DMS53 (cell line): ENCODE results near the gene COMT.

Source experiments
- DNase-seq: peaks from one replicate; lab custom pipeline; 2025; lab: John Stamatoyannopoulos, UW

Gene COMT

DNA sequence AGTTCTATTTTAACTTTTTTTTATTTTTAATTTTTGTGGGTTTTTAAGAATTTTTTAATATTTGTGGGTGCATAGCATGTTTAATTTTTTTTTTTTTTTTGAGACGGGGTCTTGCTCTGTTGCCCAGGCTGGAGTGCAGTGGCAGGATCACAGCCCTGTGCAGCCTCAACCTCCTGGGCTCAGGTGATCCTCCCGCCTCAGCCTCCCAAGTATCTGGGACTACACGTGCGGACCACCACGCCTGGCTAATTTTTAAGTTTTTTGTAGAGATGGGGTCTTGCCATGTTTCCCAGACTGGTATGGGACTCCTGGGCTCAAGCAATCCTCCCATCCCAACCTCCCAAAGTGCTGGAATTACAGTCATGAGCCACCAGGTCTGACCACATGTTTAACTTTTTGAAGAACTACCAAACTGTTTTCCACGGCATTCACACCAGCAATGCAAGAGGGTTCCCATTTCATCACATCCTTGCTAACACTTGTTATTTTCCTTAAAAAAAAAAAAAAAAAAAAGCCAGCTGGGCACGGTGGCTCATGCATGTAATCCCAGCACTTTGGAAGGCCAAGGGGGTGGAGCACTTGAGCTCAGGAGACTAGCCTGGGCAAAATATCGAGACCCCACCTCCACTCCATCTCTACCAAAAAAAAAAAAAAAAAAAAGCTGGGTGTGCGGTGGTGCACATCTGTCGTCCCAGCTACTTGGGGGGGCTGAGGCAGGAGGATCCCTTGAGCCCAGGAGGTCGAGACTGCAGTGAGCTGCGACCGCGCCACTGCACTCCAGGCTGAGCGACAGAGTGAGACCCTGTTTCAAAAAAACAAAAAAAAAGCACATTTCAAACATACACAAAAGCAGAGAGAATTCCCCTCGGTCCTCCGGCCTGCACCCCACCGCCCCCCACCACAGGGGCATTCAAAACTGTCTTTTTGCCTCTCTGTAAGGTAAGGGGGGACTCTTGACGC, 16.8 kb downstream of the COMT start:
- no peak for DNase-seq

DNA sequence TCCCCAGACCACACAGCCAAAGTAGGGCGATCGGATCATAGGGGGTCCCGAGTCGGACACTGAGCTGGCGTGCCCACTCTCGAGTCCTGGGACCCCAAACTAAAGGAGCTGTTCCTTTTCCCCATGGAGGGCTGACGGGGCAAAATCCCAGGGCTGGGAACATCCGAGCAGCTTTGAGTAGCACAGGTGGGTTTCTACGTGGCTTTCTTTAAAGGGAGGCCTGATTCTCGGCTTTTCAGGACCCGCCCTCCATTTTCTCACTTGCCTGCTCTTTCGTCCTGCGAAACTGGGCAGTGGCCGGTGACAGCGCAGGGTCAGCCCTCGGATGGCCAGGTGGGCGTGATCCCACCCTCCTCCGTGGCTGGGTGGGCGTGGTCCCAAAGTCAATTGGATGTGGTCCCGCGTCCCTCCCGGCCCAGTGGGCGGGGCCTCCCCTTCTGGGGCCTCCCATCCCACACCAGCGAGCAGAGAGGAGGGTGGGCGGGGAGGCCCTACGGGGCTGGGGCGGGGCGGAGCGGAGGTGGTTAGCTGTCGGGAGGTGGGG, 17.5 kb downstream of the COMT start:
- DNase-seq = no peak

DNA sequence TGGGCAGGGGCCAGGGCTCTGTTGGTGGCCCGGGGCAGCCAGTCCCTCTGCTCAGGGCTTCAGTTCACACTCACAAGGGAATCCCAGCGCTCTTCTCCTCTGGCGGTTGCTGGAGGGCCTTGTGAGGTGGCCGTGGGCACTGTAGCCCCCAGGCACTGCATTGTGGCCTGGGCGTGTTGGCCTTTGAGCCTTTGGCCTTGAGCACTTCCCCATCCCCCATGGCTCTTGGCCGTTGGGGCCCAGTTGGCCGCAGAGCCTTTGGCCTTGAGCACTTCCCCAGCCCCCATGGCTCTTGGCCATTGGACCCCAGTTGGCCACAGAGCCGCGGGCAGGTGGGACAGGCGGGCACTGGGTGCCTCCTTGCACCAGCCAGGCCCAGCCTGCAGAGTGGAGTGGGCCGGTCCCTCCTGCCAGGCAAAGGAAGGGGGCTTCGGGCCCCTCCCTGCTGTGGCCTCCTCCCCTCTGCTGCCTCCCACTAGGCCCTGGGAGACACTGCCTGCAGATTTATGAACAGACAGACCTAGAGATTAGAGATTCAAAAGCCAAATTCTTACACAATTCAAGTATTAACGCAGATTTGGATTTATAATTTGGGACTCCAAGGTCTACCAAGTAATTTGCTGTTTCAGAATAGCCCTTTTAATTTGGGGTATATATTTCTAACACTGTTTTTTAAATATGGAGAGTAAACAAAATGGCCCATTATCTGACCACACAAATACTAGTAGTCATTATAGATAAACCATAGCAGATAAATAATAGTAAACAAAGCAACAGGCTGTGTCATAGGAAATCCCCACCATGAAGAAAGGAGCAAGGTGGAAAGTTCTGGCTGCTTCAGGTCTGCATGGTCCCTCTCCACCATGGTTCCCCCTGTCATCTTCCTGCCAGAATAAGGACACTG, 18.3 kb downstream of the COMT start:
- no peak for DNase-seq

DNA sequence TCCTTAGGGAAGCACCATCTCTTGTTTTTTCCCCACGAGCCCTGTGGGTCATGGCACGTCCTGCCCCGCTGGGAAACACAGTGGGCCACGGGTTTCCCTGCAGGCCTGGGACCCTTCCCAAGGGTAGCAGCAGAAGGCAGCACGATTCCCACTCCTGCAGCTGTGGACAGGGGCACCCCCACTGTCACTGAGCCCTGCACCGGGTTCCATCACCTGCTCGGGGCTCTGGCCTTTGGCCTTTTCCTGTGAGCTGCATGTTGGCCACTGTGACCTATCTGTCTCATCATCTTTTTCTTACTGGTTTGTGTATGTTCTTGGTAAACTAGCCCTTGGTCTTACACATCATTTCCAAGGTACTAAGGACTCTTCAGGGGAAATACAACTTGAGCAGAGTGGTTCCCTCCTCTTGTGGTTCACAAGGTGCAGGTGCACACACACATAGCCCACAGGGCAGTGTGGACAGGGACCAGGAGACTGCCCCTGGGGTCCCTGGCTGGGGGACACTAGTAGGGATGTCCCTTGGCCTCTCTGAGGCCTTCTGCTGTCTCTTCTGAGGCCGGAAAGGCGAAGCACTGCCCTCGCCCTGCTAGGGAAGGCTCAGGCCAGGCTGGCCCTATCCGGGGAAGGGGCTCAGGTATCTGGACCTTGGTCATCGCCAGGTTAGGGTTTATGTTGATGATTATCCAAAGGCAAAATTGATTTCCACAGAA, 19.1 kb downstream of the COMT start:
- no peak for DNase-seq

DNA sequence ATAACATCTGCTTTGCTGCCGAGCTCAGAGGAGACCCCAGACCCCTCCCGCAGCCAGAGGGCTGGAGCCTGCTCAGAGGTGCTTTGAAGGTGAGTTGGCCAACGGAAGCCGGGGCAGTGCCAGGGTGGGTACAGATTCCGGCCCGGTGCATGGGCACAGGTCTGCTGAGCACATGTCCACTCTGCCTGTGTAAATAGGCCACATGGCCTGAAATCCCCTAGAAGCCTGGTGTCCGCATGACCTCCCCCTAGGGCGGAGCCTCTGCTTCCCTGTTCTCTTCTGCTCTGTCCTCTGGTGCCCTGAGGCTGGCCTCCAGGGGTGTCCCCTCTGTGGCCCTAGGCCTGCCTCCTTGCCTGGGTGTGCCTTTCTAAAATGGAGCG, 19.6 kb downstream of the COMT start:
- no peak for DNase-seq

DNA sequence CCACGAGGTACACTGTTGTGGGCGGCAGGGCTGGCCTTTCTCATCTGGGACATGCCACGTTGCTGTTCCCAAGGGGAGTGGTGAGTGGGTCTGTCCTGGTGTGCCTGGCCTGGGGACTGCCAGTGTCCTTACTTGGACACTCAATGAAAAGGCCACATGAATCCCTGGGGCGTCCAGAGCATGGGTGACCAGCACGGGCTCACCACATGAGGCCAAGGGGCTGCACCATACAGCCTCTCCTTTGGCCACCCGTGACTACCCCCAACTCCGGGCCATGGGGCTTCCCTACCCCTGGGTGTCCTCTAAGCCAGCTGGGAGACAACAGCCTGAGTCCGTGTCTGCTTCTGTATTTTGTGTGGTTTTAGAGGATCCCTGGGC, 20.3 kb downstream of the COMT start:
- DNase-seq = no peak

DNA sequence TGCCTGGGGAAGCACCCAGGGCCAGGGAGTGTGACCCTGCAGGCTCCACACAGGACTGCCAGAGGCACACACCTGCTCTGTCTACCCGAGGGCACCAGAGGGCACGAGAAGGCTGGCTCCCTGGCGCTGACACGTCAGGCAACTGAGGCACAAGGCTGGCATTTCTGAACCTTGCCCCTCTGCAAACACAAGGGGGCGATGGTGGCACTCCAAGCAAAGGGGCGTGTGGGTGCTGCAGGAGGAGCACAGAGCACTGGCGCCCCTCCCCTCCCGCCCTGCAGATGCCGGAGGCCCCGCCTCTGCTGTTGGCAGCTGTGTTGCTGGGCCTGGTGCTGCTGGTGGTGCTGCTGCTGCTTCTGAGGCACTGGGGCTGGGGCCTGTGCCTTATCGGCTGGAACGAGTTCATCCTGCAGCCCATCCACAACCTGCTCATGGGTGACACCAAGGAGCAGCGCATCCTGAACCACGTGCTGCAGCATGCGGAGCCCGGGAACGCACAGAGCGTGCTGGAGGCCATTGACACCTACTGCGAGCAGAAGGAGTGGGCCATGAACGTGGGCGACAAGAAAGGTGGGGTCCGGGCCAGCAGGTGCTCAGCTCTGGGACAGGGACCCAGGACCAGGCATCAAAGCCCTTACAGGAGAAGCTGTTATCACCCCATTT, 20.8 kb downstream of the COMT start:
- peak; percentile 85 for DNase-seq

DNA sequence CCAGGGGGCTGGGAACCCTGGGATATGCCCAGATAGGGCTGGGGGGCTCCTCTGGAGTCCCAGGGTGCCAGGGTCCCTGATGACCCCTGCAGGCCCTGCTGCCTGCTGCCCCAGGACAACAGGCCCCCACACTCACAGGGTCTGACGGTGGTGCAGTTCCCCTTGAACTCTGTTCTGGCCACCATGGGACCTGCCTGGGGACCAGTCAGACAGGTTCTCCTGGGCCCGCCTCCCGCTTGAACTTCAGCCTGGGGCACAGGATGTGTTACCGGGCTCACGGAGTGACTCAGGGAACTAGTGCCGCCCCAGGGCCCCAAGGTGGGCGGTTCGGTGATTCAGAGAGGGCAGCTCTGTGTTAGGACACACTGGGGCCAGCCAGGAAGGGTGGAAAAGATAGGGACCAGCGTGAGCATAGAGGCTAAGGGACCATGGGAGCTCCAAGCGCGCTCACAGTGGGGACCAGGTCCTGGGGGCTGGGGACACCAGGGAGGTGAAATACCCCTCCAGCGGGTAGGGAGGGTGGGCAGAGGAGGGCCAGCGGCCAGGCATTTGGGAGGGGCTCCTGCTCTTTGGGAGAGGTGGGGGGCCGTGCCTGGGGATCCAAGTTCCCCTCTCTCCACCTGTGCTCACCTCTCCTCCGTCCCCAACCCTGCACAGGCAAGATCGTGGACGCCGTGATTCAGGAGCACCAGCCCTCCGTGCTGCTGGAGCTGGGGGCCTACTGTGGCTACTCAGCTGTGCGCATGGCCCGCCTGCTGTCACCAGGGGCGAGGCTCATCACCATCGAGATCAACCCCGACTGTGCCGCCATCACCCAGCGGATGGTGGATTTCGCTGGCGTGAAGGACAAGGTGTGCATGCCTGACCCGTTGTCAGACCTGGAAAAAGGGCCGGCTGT, 21.6 kb downstream of the COMT start:
- peak; percentile 93 for DNase-seq

DNA sequence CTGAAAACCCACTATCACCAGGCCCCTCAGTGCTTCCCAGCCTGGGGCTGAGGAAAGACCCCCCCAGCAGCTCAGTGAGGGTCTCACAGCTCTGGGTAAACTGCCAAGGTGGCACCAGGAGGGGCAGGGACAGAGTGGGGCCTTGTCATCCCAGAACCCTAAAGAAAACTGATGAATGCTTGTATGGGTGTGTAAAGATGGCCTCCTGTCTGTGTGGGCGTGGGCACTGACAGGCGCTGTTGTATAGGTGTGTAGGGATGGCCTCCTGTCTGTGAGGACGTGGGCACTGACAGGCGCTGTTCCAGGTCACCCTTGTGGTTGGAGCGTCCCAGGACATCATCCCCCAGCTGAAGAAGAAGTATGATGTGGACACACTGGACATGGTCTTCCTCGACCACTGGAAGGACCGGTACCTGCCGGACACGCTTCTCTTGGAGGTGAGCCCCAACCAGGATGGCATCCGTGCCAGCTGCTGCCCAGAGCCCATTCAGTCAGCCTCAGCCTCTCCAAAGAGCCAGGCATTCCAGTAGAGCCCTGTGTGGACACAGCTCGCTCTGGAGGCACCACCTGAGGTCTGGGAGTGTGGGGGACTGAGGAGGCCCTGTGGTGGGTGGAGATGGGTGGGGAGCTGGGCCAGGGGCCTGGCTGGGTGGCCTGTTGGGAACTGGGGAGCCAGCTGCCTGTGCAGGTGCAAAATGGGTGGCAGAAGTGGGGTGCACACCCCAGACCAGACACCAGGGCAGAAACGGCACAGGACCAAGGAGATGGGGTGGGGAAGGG, 22.5 kb downstream of the COMT start:
- DNase-seq = no peak

DNA sequence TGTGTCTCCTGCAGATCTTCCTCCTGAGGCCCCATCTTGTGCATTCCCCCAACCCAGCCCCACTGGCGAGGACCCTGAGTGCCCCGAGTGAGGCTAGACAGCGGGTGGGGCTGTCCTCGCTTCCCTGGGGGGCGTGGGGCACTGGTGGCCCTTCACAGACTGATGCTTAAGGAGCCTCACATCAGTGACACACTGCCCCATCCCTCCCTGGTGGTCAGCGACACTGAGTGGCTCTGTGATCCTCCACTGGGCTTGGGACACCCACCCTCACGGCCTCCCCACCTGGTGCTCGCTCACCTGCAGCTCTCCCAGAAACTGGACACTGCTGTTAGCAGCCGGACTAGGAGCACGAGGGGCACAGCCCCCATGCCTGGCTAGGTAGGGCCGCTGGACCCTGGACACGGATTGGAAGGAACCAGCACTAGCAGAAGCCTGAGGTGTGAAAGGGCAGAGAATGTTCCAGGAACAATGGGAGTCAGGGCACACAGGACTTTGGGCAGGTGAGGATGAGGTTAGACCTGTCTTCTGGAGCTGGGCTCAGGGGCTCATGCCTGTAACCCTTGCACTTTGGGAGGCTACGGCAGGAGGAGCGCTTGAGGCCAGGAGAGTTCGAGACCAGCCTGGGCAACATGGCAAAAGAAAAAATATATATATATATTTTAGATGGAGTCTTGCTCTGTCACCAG, 23.3 kb downstream of the COMT start:
- DNase-seq = no peak

DNA sequence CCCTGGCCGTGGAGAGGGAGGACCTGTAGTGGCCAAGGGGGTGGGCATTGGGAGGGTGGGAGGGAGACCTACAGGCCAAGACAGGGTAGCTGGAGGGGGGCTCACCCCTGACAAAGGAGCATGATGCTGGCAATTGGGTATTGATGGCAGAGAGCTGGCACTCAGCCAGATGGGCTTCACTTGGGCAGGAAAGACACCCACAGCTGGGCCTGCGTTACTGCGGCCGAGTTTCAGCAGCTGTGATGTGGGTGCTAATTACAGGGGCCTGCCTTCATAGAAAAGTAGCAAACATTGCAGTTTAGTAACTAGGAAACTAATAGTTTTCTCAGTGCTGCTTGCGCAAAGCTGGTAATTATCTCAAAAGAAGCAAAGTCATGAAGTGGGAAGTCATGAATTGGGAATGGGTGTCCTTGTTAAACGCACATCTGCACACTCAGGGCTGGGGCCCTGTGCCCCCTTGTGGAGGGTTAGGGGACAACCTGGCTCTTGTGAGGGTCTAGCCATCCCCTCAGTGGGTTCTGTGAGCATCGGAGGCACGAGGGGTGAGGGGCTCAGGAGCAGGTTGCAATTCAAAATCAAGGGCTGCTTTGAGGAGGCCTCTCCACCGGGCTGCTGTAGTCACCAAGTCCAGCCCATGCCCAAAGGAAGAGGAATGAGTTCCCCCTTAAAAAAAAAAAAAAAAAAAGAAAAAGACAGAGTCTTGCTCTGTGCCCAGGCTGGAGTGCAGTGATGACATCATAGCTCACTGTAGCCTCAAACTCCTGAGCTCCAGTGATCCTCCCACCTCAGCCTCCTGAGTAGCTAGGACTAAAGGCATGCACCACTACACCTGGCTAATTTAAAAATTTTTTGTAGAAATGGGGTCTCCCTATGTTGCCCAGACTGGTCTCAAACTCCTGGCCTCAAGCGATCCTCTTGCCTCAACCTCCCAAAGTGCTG, 24.5 kb downstream of the COMT start:
- DNase-seq = peak; percentile 4

DNA sequence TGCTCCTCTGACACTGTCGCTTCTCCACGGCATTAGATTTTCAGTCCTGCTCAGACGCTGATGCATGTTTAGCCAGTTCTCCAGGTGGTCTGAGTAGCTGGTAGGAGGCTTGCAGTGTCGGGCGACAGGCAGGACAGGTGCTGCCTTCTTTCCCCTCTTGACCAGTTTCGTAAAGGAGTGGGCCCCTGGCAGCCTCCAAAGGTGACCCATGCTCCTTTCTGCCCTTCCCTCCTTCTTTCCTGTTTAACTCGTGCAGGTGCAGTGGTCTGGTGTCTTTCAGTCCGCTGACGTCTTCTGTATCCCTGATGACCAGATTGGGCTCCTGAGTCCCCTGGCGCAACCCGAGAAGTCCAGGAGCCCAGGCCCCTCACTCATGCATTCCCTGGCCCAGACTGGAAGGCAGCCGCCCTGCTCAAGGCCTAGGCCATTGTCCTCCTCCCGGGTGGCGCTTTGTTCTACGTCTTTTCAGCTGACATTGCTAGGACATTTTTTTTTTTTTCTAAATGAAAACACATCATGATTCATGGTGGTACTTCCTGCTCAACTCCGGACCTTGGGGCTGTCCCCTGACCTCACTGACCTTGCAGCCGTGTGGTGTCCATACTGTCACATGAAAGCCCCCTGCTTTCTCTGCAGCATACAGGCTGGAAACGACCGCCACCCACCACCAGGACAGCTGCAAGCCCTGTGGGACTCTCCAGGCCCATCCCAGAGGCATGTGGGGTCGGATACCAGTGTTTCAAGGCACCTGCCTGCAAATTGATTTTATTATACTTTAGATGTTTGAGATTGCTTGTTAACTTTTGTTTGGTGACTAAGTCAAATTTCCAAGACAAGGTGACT, 25.6 kb downstream of the COMT start:
- DNase-seq = no peak

DNA sequence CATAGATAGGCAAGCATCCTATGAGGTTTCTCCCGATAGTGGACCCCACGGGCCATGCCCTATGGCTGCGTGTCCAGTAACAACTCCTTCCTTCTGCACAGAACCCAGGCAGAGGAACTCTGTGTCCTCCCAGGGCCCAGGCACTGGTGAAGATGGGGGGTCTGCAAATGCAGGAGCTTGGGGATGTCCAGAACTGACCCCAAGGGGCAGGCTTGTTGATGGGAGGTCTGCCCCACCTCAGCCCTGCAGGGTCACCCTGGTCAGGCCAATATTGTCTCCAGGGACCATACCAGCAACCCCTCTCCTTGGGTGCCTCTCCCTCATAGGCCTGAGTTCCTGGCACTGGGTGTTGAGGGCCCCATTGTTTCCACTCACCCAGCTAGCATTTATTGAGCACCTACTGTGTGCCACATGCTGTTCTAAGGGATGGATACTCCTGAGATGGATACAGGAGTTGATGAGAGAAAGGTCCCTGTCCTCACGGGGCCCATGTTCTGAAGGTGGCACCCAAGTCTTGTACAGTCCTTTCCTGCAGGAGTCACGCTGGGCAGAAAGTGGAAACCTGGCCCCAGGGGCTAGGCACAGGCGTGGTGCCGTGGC, 26.4 kb downstream of the COMT start:
- no peak for DNase-seq

DNA sequence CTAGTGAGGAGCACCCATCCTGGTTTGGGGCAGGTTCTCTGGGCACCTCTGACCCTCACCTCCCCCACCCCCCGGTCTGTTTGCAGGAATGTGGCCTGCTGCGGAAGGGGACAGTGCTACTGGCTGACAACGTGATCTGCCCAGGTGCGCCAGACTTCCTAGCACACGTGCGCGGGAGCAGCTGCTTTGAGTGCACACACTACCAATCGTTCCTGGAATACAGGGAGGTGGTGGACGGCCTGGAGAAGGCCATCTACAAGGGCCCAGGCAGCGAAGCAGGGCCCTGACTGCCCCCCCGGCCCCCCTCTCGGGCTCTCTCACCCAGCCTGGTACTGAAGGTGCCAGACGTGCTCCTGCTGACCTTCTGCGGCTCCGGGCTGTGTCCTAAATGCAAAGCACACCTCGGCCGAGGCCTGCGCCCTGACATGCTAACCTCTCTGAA, 26.9 kb downstream of the COMT start:
- no peak for DNase-seq

DNA sequence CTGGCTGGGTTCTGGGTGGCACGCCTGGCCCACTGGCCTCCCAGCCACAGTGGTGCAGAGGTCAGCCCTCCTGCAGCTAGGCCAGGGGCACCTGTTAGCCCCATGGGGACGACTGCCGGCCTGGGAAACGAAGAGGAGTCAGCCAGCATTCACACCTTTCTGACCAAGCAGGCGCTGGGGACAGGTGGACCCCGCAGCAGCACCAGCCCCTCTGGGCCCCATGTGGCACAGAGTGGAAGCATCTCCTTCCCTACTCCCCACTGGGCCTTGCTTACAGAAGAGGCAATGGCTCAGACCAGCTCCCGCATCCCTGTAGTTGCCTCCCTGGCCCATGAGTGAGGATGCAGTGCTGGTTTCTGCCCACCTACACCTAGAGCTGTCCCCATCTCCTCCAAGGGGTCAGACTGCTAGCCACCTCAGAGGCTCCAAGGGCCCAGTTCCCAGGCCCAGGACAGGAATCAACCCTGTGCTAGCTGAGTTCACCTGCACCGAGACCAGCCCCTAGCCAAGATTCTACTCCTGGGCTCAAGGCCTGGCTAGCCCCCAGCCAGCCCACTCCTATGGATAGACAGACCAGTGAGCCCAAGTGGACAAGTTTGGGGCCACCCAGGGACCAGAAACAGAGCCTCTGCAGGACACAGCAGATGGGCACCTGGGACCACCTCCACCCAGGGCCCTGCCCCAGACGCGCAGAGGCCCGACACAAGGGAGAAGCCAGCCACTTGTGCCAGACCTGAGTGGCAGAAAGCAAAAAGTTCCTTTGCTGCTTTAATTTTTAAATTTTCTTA, 27.8 kb downstream of the COMT start:
- DNase-seq = no peak

DNA sequence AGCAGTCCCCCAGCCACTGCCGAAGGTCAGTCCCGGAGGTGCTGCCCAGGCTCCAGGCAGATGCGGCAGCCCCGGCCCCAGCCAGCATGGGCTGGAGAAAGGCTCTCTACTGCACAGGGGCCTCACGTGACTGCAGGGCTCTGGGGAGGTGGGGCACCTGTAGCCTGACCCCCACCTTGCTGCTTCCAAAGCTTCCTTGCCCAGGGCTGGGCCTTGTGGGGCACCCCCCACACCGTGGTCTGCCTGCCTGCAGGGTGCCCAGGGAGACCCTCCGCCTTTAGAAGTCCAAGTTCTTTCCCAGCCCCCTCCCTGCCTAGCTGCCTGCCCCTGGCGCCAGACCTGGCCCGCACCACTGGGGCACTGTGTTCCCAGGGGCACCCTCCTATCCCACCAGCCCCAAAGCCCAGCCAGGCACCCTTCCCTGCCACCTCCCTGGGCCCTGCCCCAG, 28.5 kb downstream of the COMT start:
- no peak for DNase-seq
